ENCODE results near the gene BMAL2.

BMAL2 gene

DNA sequence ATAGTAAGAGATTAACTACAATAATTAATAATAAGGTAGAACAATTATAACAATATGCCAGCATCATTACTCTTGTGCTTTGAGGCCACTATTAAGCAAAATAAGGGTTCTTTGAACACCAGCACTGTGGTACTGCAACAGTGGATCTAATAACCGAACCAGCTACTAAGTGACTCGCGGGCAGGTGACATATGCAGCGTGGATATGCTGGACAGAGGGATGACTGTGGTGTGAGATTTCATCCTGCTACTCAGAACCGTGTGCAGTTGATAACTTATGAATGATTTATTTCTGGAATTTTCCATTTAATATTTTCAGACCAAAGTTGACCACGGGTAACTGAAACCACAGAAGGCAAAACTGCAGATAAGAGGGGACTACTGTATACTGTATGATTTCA, 34.4 kb downstream of the BMAL2 start:
- Histone ChIP-seq H3K36me3 (ENCODE audit: insufficient read depth, low read length) (no peaks in the 10 kb centered on the region), H3K27ac (ENCODE audit: low read depth, low read length) (no peak overlapping the region), H3K9me3 (ENCODE audit: low read length) (no peaks in the 10 kb centered on the region), H3K4me1 (ENCODE audit: insufficient read depth, low read length) (no peaks in the 10 kb centered on the region), H3K9ac (ENCODE audit: low read length) (no peak overlapping the region), H3K4me3 (ENCODE audit: low read depth in 1 of 2, low read length in 2 of 2) (no peak overlapping the region), H3K27me3 (ENCODE audit: control insufficient read depth in 1 of 2, insufficient read depth in 2 of 2, low read length in 2 of 2) (no peaks in the 10 kb centered on the region)

DNA sequence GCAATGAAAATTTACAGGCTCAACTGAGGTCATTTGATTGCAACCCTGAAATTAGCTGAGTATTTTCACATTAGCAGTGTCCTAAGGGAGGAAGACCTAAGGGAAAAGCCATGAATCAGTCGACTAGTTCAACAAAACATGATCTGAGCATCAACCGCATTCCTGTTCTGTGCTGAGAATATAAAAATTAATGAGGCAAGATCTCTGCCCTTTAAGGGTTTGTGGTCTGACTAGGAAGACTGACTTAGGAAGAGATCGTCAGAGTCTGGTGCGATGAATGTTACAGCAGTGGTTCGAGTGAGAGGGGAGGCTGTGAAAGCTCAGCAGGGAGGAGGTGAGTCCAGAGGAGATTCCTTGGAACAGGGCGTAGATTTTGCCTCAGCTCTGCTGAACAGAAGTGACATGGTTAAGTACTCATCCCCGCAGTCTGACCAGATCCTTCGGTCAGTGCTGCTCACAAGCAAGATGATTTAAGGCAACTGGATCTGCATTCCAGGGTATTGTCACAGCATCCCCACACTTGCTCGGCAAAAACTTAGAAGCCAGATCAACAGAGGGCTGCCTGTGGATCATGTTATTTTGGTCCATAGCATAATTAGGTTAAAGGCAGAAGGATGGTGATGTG, 49.6 kb downstream of the BMAL2 start:
- Histone ChIP-seq H3K9me3 (ENCODE audit: low read length) (no peaks in the 10 kb centered on the region), H3K9ac (ENCODE audit: low read length) (no peak overlapping the region), H3K4me3 (ENCODE audit: low read depth in 1 of 2, low read length in 2 of 2) (no peak overlapping the region), H3K4me1 (ENCODE audit: insufficient read depth, low read length) (no peaks in the 10 kb centered on the region), H3K27me3 (ENCODE audit: control insufficient read depth in 1 of 2, insufficient read depth in 2 of 2, low read length in 2 of 2) (no peaks in the 10 kb centered on the region), H3K27ac (ENCODE audit: low read depth, low read length) (no peak overlapping the region), H3K36me3 (ENCODE audit: insufficient read depth, low read length) (no peaks in the 10 kb centered on the region)

Data from muscle layer of colon (tissue), 2 donors.